ENCODE results near the gene B4GALT3.

DNA sequence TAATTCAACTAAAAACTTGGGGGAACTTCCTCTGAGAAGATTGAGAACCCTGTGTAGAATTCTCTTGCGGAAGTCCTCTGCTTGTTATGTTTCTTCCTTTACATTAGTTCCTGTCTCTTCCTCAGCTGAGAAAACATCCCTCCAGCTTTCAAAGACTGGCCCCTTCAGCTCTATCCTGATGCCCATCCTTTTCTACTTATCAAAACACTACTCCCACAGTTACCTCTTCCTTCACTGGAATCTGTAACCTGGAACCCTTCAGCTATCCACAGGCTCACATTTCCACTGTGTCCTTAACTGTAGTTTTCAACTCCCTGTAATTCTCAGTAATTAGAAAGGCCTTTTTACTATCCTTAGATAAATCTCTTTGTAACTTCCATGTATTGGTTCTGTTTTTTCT lies 38.9 kb downstream of the B4GALT3 start:
- TF ChIP-seq, protein P1, sequence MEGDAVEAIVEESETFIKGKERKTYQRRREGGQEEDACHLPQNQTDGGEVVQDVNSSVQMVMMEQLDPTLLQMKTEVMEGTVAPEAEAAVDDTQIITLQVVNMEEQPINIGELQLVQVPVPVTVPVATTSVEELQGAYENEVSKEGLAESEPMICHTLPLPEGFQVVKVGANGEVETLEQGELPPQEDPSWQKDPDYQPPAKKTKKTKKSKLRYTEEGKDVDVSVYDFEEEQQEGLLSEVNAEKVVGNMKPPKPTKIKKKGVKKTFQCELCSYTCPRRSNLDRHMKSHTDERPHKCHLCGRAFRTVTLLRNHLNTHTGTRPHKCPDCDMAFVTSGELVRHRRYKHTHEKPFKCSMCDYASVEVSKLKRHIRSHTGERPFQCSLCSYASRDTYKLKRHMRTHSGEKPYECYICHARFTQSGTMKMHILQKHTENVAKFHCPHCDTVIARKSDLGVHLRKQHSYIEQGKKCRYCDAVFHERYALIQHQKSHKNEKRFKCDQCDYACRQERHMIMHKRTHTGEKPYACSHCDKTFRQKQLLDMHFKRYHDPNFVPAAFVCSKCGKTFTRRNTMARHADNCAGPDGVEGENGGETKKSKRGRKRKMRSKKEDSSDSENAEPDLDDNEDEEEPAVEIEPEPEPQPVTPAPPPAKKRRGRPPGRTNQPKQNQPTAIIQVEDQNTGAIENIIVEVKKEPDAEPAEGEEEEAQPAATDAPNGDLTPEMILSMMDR (IDR thresholded peaks at IDR 0.05), result no peak
- TF ChIP-seq POLR2AphosphoS5 (IDR thresholded peaks at IDR 0.05) (no peak), POLR2A (IDR thresholded peaks at IDR 0.05) (no peak), EP300 (IDR thresholded peaks at IDR 0.05; ENCODE audit: low read depth) (no peak)
